Measurements from ENCODE around the gene FKRP.

Gene FKRP

DNA sequence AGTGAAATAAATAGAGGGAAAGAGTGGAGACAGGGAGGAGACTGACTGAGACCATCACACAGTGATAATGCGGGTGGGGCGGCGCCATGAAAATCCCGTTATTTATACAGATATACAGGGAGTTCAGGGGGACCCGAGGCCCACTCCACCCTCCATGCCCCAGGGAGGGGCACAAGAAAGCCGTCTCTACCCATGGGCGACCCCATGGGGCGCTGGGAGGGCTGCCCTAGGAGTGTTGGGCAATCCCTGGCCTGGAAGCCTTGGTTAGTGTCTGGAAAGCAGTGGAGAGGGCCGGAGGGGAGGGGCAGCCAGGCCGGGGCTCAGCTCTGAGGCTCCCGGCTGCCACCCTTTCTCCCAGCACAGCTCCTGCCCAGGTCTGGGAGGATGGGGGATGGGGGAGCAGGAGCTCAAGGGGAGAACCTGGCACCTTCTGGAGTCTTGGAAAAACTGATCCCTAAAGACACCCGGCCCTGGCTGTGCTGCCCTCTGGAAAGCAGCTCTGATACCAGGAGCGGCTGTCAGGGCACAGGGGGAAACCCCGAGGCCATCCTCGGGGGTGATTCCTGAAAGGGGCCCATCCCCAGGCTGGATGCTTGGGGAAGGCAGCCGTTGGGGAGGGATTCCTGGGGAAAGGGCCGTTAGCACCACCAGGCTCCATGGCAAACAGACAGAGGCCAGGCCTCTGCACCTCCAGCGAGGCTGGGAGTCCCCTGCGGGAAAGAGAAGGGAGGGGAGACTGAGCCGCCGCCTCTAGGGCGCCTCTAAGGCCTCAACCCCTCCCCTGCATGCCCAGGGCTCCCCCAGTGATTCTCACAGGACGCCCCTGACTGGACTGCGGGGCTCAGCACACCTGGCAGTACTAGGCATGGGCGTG, 26.0 kb upstream of the FKRP start:
- no peak for DNase-seq (ENCODE audit: low read depth, low spot score)

DNA sequence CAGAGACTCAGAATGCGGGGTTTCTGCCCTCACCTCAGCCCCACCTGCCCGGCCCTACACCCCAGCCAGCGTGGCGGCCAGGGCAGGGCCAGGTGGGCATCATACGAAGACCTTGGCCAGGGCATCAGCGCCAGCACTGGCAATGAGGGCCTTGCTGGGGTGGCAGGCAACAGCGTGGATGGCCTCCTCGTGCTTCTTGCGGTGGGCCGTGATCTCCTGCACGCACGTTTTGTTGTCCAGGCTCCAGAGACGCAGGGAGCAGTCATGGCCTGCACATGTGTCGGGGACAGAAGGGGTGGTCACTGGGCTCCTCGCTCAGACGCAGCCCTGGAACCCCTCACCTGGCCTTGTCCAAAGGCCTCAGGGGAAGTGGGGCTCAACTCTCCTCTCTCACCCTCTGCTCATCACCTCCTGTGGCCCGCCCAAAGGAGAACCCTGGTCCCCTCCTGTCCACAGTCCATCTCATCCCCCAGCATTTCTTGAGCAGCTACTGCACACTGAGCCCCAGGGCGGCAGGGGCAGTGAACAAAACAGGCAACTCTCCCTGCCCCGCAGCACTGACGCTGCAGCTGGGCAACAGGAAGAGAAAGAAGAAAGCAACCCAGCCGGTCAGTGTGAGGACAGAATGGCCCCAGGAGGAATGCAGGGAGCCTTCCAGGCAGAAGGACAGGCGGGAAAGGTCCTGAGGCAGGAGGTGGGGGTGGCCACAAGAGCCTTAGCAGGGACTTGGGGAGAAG, 25.2 kb upstream of the FKRP start:
- DNase-seq (ENCODE audit: low read depth, low spot score), result no peak

DNA sequence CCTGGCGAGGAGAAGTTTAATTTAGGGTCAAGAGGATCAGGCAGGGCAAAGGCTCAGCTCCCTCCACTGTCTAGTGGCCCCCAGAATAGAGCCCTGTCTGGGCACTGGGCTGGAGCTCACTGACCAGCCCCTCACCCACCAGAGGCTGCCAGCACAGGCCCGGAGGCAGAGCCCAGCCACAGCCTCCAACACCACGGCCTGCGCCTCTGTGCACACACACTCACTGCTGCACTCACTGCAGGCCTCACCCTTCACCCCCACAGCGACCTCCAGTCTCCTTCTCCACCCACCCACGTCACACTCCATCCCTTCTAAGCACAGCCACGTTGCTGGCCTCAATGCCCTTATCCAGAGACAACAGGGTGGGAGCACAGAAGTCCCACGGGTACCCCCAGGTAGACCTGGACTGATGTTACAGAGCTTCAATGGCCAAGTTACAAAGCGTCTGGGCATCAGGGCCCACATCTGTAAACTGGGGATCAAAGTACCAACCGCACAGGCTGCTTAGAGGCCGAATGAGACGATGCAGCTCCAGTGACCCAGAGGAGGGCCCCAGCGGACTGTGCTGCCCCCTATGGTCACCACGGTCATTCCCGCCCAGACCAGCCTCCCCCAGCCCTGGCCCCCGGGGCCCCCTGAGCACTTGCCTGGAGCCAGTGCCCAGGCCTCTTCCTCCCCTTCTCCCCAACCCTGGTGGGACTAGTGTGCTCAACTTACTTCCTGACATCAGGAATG, 24.4 kb upstream of the FKRP start:
- DNase-seq (ENCODE audit: low read depth, low spot score), result no peak

DNA sequence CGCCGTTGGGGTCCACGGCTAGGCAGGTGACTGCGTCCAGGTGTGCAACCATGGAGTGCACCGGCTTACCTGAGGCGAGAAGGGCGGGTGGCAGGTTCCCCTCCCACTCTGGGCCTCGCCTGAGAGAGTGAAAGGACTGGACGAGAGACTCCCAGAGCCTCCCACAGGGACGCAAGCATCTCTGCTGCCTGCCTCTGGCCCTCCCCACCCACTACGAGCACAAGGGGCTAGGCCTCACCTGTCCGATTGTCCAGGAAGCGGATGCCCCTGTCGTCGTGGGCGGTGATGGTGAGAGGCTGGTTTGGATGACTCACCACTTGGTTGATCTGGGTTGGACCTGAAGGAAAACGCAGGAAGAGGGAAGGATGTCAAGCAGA, 23.9 kb upstream of the FKRP start:
- DNase-seq (ENCODE audit: low read depth, low spot score), result no peak

DNA sequence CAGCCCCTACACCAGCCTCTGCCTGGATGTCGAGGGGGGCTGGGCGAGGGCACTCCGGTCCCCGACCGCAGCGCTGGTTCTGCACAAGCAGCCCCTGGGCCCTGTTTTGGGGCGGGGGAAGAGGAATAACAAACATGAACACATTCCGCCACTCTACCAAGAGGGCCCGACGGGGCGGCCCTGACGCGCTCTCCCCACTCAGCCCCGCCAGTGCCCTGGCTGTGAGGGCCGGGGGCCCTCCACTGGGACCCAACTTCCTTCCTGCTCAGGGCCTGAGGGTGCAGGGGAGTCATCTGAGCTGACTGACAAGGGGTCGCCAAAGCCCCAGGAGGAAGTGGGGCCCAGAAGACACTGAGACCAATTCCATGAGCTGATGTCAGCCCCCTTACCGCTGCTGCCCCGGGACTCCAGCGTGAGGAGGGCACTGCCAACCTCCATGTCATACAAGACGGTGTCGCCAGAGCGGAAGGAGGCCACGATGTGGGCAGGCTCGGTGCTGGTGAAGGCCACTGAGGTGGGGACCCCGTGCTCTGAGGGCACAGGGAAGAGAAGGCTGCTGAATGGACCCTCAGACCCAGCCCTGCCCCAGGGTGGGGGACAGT, 23.3 kb upstream of the FKRP start:
- DNase-seq (ENCODE audit: low read depth, low spot score), result no peak

DNA sequence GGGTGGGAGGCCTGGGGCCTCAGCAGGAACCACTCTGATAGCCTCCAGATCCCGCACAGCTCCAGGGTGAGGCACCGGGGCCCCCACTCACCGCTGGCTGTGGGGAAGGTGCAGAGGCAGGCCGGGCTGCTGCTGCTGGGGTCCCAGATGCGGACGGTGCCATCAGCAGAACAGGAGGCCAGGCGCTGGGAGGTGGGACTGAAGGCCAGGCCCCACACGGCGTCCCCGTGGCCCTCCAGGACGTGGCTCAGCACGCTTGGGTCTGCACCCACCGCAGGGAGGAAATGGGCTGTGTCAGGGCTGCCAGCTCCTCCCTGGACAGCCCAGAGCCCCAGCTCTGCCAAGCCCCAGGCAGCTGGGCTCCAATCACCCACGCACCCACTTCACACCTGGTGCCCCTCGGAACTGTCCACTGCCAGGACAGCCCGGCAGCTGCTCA, 22.8 kb upstream of the FKRP start:
- DNase-seq (ENCODE audit: low read depth, low spot score), result no peak

DNA sequence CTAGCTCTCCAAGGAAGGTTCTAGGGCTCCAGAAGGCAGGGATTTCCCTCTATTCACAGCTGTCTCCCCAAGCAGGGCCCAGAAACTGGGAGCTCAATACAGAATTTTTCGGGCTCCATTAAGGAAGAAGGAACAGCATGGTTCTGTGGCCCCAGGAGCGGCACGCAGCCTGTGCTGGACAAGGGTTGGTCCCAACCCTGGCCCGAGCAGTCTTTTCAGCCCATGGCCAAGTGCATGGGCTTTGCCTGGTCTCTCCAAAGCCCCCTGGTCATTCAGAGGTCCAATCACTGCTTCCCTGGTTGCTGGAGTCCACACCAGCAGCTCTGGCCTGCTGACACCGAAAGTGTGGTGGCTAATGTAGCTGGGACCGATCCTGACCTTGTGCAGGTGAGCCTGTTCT, 22.4 kb upstream of the FKRP start:
- no peak for DNase-seq (ENCODE audit: low read depth, low spot score)

DNA sequence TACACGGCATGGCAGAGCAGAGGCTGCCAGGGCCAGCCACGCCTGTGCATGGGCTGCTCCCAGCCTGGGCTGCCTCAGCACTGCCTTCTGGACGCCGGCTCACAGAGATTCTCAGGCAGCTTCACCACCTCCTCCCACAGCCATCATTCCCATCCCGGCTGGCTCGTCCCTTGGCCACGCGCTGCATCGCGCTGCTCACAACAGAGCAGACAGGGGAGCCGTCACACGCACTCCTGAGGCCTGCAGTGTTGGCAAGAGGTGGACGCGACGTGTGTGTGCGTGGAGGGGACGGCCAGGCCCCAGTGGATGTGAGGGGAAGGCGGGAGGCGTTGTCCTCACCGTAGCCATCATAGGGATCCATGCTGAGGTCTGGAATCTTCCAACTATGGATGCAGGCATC, 21.4 kb upstream of the FKRP start:
- no peak for DNase-seq (ENCODE audit: low read depth, low spot score)

DNA sequence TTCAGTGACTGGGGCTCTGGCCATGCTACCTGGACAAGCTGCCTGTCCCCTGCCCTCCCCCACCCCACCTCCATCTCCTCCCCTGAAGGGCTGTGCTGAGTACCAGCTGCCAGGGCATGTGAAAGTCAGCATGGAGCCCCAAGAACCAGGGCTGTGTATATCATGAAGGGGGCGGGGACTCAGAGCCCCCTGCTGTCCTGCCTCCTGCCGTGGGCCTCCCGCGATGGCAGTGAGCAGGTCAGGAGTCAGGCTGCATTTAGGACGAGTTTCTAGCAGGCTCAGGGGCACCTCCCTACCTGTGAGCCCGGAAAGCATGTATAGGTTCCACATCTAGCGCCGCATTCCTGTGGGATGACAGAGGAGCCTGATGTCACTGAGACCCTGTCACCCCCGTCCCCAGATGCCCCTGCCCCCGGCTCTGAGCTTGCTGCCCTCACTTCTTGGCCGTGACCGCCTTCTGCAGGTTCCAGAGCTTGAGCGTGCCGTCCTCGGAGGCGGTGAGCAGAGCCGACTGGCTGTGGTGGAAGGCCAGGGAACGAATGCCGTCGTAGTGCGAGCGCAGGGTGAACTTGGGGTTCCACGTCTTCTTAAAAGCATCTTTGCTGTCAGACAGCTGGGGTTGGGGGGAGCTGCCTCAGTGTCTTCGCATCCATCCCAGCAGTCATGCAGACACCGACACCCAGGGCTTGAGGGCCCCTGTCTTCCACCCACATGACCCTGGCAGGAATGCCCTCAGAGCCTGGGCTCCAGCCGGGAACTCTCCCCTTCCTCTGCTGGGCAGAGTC, 20.6 kb upstream of the FKRP start:
- no peak for DNase-seq (ENCODE audit: low read depth, low spot score)

DNA sequence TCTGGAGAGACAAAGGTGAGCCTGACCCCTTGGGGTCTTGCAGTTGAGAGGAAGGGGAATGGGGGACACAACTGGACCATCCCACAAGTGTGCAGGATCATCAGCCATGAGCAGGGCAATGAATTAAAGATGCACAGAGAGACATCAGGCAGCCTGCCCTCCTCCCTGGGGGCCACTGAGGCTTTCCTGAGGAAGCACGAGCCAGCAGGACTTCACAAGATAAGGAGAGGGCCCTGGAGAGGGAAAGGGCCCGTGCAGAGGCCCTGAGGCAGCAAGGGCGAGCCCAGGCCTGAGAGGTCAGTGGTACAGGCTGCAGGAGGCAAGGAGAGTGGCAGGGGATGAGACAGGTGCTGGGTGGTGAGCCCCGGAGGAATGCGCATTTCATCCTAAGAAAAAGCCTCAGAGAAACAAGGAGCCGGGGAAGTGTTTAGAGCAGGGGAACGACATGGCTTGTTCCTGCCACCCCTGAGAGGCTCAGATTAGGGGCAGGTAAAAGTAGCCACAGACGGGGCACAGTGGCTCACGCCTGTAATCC, 19.9 kb upstream of the FKRP start:
- no peak for DNase-seq (ENCODE audit: low read depth, low spot score)

DNA sequence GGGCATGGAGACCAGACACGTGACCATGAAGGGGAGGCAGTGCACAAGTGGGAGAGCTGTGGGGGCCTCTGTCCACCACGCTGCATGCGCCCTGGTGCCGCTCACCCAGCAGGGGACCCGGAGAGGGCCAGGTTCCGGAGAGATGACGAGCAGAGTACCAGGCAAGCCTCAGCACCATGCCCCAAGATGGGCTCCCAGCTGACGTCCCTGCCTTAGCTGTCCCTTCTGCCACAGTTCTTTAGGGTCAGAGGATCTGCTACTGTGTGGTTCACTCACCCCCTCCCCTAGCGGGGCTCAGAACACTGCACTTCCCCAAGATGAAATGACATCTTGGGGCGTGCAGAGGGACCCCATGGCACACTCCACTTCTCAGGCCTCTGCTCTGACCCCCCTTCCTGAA, 19.3 kb upstream of the FKRP start:
- DNase-seq (ENCODE audit: low read depth, low spot score), result no peak

DNA sequence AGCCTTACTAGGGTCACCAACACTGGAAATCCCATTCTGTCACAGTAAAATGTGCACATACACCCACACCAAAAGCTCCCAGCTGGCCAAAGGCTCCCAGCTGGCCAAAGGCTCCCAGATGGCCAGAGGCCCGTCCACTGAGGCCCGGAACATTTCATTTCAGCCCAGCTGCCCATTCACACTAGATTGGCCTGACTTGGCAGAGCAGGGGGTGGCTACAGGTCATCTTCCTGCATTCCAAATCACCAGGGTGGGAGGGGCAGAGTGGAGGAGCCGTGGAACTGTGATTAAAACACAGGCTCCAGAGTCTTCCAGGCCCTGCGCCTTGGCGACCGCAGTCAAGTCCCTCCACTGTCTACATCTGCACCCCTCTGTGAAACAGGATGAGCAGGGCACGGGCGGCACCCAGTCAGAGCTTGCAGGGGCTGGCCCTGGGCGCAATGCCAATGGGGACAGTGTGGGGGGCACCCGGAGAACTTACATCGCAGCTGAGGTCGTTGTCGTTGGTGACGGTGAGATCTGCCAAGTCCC, 18.8 kb upstream of the FKRP start:
- DNase-seq (ENCODE audit: low read depth, low spot score), result no peak

DNA sequence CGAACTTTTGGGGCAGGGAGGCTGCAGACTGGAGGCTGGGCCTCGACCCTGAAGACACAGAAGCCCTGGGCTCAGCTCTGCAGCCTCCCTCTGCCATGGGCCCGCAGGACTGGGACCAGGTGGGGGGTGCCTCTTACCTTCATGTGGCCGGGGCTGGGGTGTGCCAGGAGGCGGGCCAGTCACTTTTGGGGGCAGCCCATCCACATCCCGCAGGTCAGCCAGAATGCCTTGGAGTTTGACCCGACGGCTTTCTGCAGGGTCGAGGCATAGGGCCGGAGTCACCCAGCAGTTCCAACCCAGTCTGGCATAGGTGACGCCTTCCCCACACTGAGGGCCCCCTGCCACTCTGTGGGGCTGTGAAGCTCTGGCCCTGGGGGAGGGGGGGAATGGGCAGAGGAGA, 18.1 kb upstream of the FKRP start:
- DNase-seq (ENCODE audit: low read depth, low spot score), result no peak

DNA sequence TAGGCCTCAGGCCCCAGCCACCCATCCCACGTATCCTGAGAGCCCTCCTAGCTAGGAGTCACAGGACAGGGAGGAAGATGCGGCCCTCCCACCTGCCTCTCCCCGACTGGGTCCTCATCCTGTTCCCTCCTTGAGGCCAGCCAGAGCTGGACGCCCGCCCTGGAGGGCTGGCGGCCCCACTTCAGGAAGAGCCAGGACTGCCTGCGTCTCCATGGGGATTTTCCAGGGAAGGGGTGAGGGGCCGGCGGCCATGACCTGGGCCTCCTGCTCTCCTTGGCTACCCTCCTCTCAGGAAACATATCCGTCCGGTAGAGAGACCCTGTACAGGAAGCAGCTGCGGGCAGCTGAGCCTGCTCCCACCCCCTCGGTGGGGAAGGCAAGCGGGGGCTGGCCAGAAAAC, 17.6 kb upstream of the FKRP start:
- no peak for DNase-seq (ENCODE audit: low read depth, low spot score)

DNA sequence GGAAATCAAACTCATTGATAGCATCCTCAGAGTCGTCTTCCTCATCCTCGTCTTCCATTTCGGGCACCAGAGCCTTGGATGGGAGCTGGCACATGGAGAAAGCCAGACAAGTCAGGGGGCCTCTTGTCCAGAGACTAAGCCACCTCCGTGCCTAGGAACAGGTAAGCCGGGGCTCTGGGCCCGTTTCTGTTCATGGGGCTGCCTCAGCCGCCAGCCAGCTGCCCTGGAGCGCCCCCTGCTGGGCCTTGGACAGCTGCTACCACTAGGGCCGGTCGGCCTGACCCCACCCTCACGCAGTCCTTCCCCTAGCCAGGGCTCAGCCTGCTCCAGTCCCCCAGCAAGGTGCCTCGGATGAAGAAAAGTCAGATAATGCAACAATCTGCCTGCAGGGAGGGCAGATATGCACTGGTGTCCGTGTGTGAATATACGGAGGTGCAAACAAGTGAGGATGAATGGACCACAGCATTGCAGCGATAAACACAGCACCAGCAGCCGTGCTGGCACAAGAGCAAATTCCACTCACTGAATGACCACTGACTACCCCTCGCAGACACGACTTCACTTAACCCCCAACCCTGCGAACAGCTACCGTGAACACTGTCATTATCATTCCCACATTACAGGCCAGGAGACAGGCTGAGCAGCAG, 17.0 kb upstream of the FKRP start:
- DNase-seq (ENCODE audit: low read depth, low spot score), result peak; percentile 69

DNA sequence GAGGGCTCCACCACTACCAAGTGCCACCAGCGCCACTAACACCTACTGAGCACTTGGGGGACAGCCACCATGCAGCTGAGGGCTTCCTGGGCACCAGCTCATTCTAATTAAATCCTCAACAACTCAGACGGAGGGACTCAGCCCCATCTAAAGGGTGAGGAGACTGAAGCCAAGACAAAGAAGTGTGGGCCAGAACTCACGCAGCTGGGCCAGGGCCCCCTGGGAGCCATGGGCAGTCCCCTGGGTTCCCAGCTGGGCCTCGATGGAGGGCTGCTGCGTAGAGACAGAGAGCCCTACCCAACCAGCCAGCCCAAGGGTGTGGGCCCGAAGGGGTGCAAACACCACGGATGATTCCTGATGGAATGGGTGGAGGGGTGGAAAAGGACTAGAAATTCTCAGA, 16.2 kb upstream of the FKRP start:
- no peak for DNase-seq (ENCODE audit: low read depth, low spot score)

DNA sequence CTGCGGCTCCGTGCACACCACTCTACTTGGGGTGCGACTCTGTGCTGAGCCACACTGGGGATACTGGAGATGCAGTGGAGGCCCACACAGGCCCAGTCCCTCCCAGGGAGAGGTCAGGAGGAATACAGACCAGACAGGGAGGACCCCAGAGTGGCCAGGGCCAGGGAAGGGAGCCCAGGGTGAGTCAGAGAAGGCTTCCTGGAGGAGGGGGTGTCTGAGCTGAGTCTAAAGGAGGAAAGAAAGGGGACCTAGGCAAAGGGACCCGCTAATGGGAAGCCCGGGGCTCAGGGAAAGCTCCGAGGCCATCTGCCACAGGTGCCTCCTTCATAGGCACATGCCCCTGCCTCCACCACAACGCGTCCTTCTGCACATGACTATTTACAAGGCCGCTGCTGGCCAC, 15.7 kb upstream of the FKRP start:
- DNase-seq (ENCODE audit: low read depth, low spot score), result no peak

DNA sequence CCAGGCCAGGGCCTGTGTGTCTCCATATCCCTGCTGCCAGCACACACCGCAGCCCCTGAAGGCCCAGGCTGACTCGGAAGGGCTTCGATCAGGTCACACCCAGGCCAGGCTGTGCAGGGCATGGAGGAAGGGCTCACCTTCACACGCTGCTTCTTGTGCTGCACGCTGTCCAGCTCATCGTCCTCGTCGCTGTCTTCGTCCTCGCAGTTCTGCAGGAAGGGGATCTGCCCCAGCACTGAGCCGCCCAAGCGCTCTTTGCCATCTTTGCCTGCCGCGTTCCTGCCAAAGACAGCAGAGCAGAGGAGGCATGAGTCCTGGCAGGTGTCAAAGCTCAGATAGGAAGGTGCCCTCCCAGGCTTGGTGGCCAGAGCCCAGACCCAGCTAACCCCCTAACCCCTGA, 15.3 kb upstream of the FKRP start:
- no peak for DNase-seq (ENCODE audit: low read depth, low spot score)

DNA sequence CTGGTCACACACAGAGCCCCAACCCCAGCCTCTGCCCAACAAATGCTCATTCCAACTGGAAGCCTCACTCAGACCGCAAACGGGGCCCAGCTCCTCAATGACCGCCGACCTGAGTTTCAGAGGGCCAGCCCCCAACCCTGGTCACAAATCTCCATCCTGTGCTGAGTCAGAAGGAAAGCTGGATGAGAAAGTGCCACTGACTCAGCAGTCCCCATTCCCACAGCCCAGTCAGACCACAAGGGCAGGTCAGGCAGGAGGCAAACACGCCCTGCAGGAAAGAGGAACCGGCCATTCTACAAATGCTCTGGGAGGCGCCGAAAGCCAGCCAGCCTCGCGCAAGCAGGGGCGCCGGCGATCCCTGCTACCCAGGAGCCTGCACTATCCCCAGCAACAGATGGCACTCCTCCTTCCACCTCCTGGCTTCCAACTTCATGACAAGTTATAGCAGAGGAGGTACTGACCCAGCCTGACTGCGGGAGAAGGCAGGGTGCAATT, 14.8 kb upstream of the FKRP start:
- DNase-seq (ENCODE audit: low read depth, low spot score), result no peak

DNA sequence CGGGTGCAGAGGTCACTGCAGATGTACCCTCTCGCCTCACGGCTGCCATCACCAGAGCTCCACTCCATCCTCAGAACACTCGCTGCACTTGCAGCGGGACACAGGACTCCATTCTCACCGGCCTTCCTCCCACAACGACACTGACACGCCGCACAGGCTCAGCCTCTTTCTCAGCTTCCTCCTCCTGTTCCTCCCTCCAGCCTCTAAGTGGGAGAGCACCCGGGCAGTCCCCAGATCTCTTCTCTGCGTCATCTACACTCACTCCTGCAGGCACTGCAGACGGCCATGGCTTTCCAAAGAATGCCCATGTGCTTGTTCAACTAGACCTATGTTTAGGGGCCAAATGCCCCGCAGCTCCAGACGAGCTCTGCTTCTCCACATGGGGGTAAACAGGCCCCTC, 14.3 kb upstream of the FKRP start:
- no peak for DNase-seq (ENCODE audit: low read depth, low spot score)

Measured in activated CD4-positive, CD25-positive, alpha-beta regulatory T cell treated with anti-CD3 and anti-CD28 coated beads, Interleukin-2, amount 50 U/mL, for 16 hours (primary cell).